Cardiac muscle cell (in vitro differentiated cells and primary cell): ENCODE data around the gene EHMT2. TPM values are rescaled to one million over a fixed set of nuclear protein-coding genes. Genes with fewer than 3 reads are reported as not detected.

Experiments
- DNase-seq, 2 donors: peaks; one replicate each; pipeline versions ENCODE4 v3.0.0 to v3.0.0-alpha.2; 2010 to 2017; ENCODE audit warnings: low read depth in 1 of 2, low spot score in 1 of 2
- H3K27ac ChIP-seq: fragments of 200-600 bp; sonication (generic); 2 replicates; pipeline ENCODE4 v1.5.1; 2016
- H3K27me3 ChIP-seq: fragments of 200-600 bp; sonication (generic); 2 replicates; pipeline ENCODE4 v1.6.0; 2016; ENCODE audit warnings: control low read depth
- H3K36me3 ChIP-seq: fragments of 200-600 bp; sonication (generic); 2 replicates; pipeline ENCODE4 v1.5.1; 2016; ENCODE audit warnings: control low read depth
- H3K4me1 ChIP-seq: fragments of 200-600 bp; sonication (generic); 2 replicates; pipeline ENCODE4 v1.8.1; 2017; ENCODE audit warnings: low read depth, mild to moderate bottlenecking, mixed run types
- H3K4me3 ChIP-seq: fragments of 200-600 bp; sonication (generic); 2 replicates; pipeline ENCODE4 v1.5.1; 2016; ENCODE audit warnings: mild to moderate bottlenecking
- H3K9me3 ChIP-seq: fragments of 200-600 bp; sonication (generic); 2 replicates; pipeline ENCODE4 v1.5.1; 2017; ENCODE audit warnings: low read depth, mild to moderate bottlenecking, control low read depth
- CTCF ChIP-seq: IDR thresholded peaks from 2 replicates; pipeline ENCODE4 v1.5.1; 2012; ENCODE audit warnings: low read depth, mild to moderate bottlenecking, low read length
- polyA plus RNA-seq: library from polyadenylated mRNA; unstranded; fragments of >200 nt; fragmentation: Nextera tagmentation; extraction: Ambion mirVana; gene quantifications from 2 replicates; pipeline ENCODE4 v1.2.1, GENCODE V29; 2016
- total RNA-seq: library from RNA; depleted of rRNA; stranded (reverse); fragments of >200 nt; gene quantifications from 2 replicates; pipeline ENCODE4 v1.2.3, GENCODE V29; 2016

The EHMT2 gene
- total RNA-seq (98.3 and 120 TPM in 2 replicates), polyA plus RNA-seq (89.6 and 115 TPM in 2 replicates)

- Histone ChIP-seq H3K4me3 (peak within 1 kb of the TSS; percentile 100), H3K27ac (peak within 1 kb of the TSS; percentile 73), H3K4me1 (peaks cover 21% of the 10 kb centered on the region)
These were observed at the start of gene EHMT2 for GRCh38 chr6:31897612-31898382. Gene EHMT2, minus strand, starts transcription at chr6:31897698. Its CDS starts 21 bp downstream, at chr6:31897677.

DNA sequence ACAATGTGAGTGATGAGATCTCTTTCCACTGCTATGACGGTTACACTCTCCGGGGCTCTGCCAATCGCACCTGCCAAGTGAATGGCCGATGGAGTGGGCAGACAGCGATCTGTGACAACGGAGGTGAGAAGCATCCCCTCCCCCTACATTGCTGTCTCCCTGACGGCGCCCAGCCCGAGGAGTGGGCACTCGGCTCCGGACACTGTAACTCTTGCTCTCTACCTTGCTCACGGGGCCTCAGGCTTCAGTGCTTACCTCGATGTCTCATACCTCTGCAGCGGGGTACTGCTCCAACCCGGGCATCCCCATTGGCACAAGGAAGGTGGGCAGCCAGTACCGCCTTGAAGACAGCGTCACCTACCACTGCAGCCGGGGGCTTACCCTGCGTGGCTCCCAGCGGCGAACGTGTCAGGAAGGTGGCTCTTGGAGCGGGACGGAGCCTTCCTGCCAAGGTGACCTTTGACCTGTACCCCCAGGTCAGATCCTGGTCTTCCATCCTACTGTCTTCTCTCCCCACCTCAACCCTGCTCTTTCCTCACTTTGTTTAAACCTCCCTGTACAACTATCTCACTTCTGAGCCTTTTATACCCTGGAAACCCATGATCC, 49.7 kb upstream of the EHMT2 start:
- H3K4me1 ChIP-seq: no peaks in the 10 kb centered on the region
- H3K4me3 ChIP-seq: no peak overlapping the region
- no peaks in the 10 kb centered on the region for H3K27me3 ChIP-seq
- TF ChIP-seq CTCF: no peak
- no peak overlapping the region for H3K27ac ChIP-seq
- no peaks in the 10 kb centered on the region for H3K9me3 ChIP-seq
- DNase-seq: no peak
- peaks cover 6% of the 10 kb centered on the region for H3K36me3 ChIP-seq

More at GRCh38 chr6:31897612-31898382, at the start of gene EHMT2:
- Histone ChIP-seq H3K27me3 (no peaks in the 10 kb centered on the region), H3K36me3 (peaks cover 29% of the 10 kb centered on the region), H3K9me3 (no peaks in the 10 kb centered on the region)
- peak; percentile 83 to 90 for DNase-seq
- no peak for TF ChIP-seq CTCF

DNA sequence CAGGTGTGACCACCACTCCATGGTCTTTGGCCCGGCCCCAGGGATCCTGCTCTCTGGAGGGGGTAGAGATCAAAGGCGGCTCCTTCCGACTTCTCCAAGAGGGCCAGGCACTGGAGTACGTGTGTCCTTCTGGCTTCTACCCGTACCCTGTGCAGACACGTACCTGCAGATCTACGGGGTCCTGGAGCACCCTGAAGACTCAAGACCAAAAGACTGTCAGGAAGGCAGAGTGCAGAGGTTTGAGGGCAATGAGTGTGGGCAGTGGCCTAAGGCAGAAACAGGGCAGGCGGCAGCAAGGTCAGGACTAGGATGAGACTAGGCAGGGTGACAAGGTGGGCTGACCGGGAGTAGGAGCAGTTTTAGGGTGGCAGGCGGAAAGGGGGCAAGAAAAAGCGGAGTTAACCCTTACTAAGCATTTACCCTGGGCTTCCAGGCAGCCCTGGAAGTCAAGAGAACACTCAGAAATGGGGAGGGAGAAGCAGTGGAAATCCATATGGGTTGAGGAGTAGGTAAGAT, 48.9 kb upstream of the EHMT2 start:
- DNase-seq: no peak
- Histone ChIP-seq H3K4me3 (no peak overlapping the region), H3K4me1 (no peaks in the 10 kb centered on the region), H3K27ac (no peak overlapping the region), H3K27me3 (no peaks in the 10 kb centered on the region), H3K9me3 (no peaks in the 10 kb centered on the region), H3K36me3 (peaks cover under 1% of the 10 kb centered on the region)
- no peak for TF ChIP-seq CTCF

- TF ChIP-seq CTCF: no peak
- no peaks in the 10 kb centered on the region for H3K9me3 ChIP-seq
- no peaks in the 10 kb centered on the region for H3K4me1 ChIP-seq
- DNase-seq: peak in 1 of 2 donors; percentile 91
- H3K4me3 ChIP-seq: no peak within 1 kb of the TSS
- no peaks in the 10 kb centered on the region for H3K27me3 ChIP-seq
- no peak within 1 kb of the TSS for H3K27ac ChIP-seq
- H3K36me3 ChIP-seq: no peaks in the 10 kb centered on the region
These were observed 48.2 kb upstream of the EHMT2 start, which contains the start of gene CFB for GRCh38 chr6:31945507-31946369. Gene CFB, plus strand, starts transcription at chr6:31946095. Its CDS starts 127 bp downstream, at chr6:31946222.

DNA sequence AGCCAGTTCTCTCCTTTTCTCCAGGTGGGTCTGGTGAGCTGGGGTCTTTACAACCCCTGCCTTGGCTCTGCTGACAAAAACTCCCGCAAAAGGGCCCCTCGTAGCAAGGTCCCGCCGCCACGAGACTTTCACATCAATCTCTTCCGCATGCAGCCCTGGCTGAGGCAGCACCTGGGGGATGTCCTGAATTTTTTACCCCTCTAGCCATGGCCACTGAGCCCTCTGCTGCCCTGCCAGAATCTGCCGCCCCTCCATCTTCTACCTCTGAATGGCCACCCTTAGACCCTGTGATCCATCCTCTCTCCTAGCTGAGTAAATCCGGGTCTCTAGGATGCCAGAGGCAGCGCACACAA, 47.6 kb upstream of the EHMT2 start:
- Histone ChIP-seq H3K4me1 (no peaks in the 10 kb centered on the region), H3K27me3 (no peaks in the 10 kb centered on the region), H3K9me3 (no peaks in the 10 kb centered on the region), H3K36me3 (no peaks in the 10 kb centered on the region), H3K4me3 (no peak overlapping the region), H3K27ac (no peak overlapping the region)
- DNase-seq: no peak
- no peak for TF ChIP-seq CTCF
